Activated naive CD8-positive, alpha-beta T cell treated with anti-CD3 and anti-CD28 coated beads for 36 hours (primary cell): ENCODE measurements around the gene ACR. TPM values are rescaled to one million over a fixed set of nuclear protein-coding genes. Genes with fewer than 3 reads are reported as not detected.

Source experiments
- total RNA-seq, 2 experiments: library from RNA; stranded (reverse); gene quantifications; one replicate each; pipeline ENCODE4 v1.2.3, GENCODE V29; 2021

ACR gene
- total RNA-seq, 2 experiments from 2014 or later, result not detected

Other genes starting within 250 kb of the ACR start
- 10 to 100 TPM; 59.3 to 62.6 TPM for gene LMF2, start 230.5 kb upstream of the ACR start, total RNA-seq
- 100 to 1,000 TPM; 143 to 152 TPM for gene NCAPH2, start 230.0 kb upstream of the ACR start, total RNA-seq
- 1 to 10 TPM; 5.0 to 6.0 TPM for gene SCO2, start 212.6 kb upstream of the ACR start, total RNA-seq
- 10 to 100 TPM; 75.7 to 76.8 TPM for gene TYMP, start 208.2 kb upstream of the ACR start, total RNA-seq
- gene KLHDC7B, start 192.3 kb upstream of the ACR start, total RNA-seq, result 10 to 100 TPM; 15.1 to 15.9 TPM
- gene SYCE3, start 175.3 kb upstream of the ACR start, total RNA-seq, result 1 to 10 TPM; 1.3 to 1.9 TPM
- gene CPT1B, start 159.8 kb upstream of the ACR start, total RNA-seq, result 10 to 100 TPM; 33.6 to 33.7 TPM
- gene CHKB, start 155.4 kb upstream of the ACR start, total RNA-seq, result 10 to 100 TPM; 57.3 to 60.3 TPM
- under 1 TPM; 0.16 to 0.21 TPM for gene MAPK8IP2, start 137.4 kb upstream of the ACR start, total RNA-seq
- 10 to 100 TPM; 12.6 to 13.5 TPM for gene ARSA, start 110.1 kb upstream of the ACR start, total RNA-seq
- under 1 TPM; 0.27 to 0.30 TPM for gene SHANK3, start 65.4 kb upstream of the ACR start, total RNA-seq
- 10 to 100 TPM; 21.1 to 25.2 TPM for gene RABL2B, start 45.4 kb downstream of the ACR start, total RNA-seq